ENCODE results near the gene FAM89A.

The FAM89A gene

GRCh38 chr1:231045286-231045685 lies 5.2 kb upstream of the FAM89A start:
- no peaks in the 10 kb centered on the region for H3K9me3 ChIP-seq (ENCODE audit: control insufficient read depth, insufficient read depth, low read length)
- H4K20me1 ChIP-seq (ENCODE audit: control insufficient read depth, insufficient read depth, low read depth, low read length): no peaks in the 10 kb centered on the region
- no peaks in the 10 kb centered on the region for H3K36me3 ChIP-seq (ENCODE audit: control insufficient read depth, low read length)
- TF ChIP-seq EZH2phosphoT487 (IDR thresholded peaks at IDR 0.05; ENCODE audit: borderline replicate concordance, low read length) (no peak), CTCF (IDR thresholded peaks at IDR 0.05; ENCODE audit: low read depth, low read length, poor library complexity, severe bottlenecking) (no peak)
- H3K4me1 ChIP-seq (ENCODE audit: control insufficient read depth, low read length): peaks cover 6% of the 10 kb centered on the region; the same call in 1 of the 2 replicates
- no peaks in the 10 kb centered on the region for H3K79me2 ChIP-seq (ENCODE audit: control insufficient read depth, low read length)
- H3K27ac ChIP-seq (ENCODE audit: low read depth, low read length): no peak overlapping the region
- H3K27me3 ChIP-seq (ENCODE audit: control insufficient read depth, low read length): peaks cover 43% of the 10 kb centered on the region
- H3K4me2 ChIP-seq (ENCODE audit: low read length): no peak overlapping the region
- no peaks in the 10 kb centered on the region for H3F3A ChIP-seq (ENCODE audit: control insufficient read depth, insufficient read depth)
- no peaks in the 10 kb centered on the region for H3K9me2 ChIP-seq (replicated peaks; ENCODE audit: control insufficient read depth, low read length)
- no peak overlapping the region for H3K4me3 ChIP-seq (ENCODE audit: low read length)

- no peaks in the 10 kb centered on the region for H3K9me2 ChIP-seq (replicated peaks; ENCODE audit: control insufficient read depth, low read length)
- no peaks in the 10 kb centered on the region for H3F3A ChIP-seq (ENCODE audit: control insufficient read depth, insufficient read depth)
- no peaks in the 10 kb centered on the region for H3K79me2 ChIP-seq (ENCODE audit: control insufficient read depth, low read length)
- no peak overlapping the region for H3K4me3 ChIP-seq (ENCODE audit: low read length)
- H3K4me2 ChIP-seq (ENCODE audit: low read length): no peak overlapping the region
- no peak overlapping the region for H3K27ac ChIP-seq (ENCODE audit: low read depth, low read length)
- no peaks in the 10 kb centered on the region for H4K20me1 ChIP-seq (ENCODE audit: control insufficient read depth, insufficient read depth, low read depth, low read length)
- no peaks in the 10 kb centered on the region; the same call in 1 of the 2 replicates for H3K36me3 ChIP-seq (ENCODE audit: control insufficient read depth, low read length)
- H3K27me3 ChIP-seq (ENCODE audit: control insufficient read depth, low read length): peaks cover 43% of the 10 kb centered on the region
- no peaks in the 10 kb centered on the region for H3K9me3 ChIP-seq (ENCODE audit: control insufficient read depth, insufficient read depth, low read length)
- TF ChIP-seq CTCF (IDR thresholded peaks at IDR 0.05; ENCODE audit: low read depth, low read length, poor library complexity, severe bottlenecking): no peak
- TF ChIP-seq EZH2phosphoT487 (IDR thresholded peaks at IDR 0.05; ENCODE audit: borderline replicate concordance, low read length): no peak
- peaks cover 6% of the 10 kb centered on the region; the same call in 1 of the 2 replicates for H3K4me1 ChIP-seq (ENCODE audit: control insufficient read depth, low read length)
Observed at GRCh38 chr1:231044588-231044987, 4.5 kb upstream of the FAM89A start.

- no peak for TF ChIP-seq CTCF (IDR thresholded peaks at IDR 0.05; ENCODE audit: low read depth, low read length, poor library complexity, severe bottlenecking)
- no peak for TF ChIP-seq EZH2phosphoT487 (IDR thresholded peaks at IDR 0.05; ENCODE audit: borderline replicate concordance, low read length)
- Histone ChIP-seq H3K9me3 (ENCODE audit: control insufficient read depth, insufficient read depth, low read length) (no peaks in the 10 kb centered on the region), H3F3A (ENCODE audit: control insufficient read depth, insufficient read depth) (no peaks in the 10 kb centered on the region), H3K9me2 (replicated peaks; ENCODE audit: control insufficient read depth, low read length) (no peaks in the 10 kb centered on the region), H3K27ac (ENCODE audit: low read depth, low read length) (no peak overlapping the region), H3K36me3 (ENCODE audit: control insufficient read depth, low read length) (no peaks in the 10 kb centered on the region; the same call in 1 of the 2 replicates), H3K4me1 (ENCODE audit: control insufficient read depth, low read length) (peaks cover 18% of the 10 kb centered on the region), H3K79me2 (ENCODE audit: control insufficient read depth, low read length) (peaks cover 21% of the 10 kb centered on the region), H3K4me2 (ENCODE audit: low read length) (no peak overlapping the region), H4K20me1 (ENCODE audit: control insufficient read depth, insufficient read depth, low read depth, low read length) (peaks cover 5% of the 10 kb centered on the region; the same call in 1 of the 2 replicates), H3K27me3 (ENCODE audit: control insufficient read depth, low read length) (peaks cover 44% of the 10 kb centered on the region), H3K4me3 (ENCODE audit: low read length) (no peak overlapping the region)
Observed at GRCh38 chr1:231041719-231042261, 1.7 kb upstream of the FAM89A start.

Data from DOHH2 (cell line).